C4-2B (cell line): Measurements from ENCODE around the gene NEO1.

Source experiments
- CTCF ChIP-seq: fragments of 450-650 bp; conservative IDR thresholded peaks from 2 replicates; pipeline ENCODE4 v1.5.1; 2017; ENCODE audit warnings: mild to moderate bottlenecking
- ZFX ChIP-seq: fragments of 450-650 bp; IDR thresholded peaks from 2 replicates; pipeline ENCODE4 v1.6.1; 2017

- no peak for TF ChIP-seq CTCF
- no peak for TF ChIP-seq ZFX
These were observed 137.9 kb downstream of the NEO1 start for GRCh38 chr15:73190189-73190601.
